ENCODE data around the gene GFRA1. TPM values are rescaled to one million over a fixed set of nuclear protein-coding genes. Genes with fewer than 3 reads are reported as not detected.

GFRA1 gene
- total and polyA plus RNA-seq, 2 of the 4 experiments (the other 2 are of a cell fraction) = 9.1 to 9.3 TPM

- in situ Hi-C loops (cut with MboI; ENCODE audit: low sequenced_read_pairs) (no loop called here), intact Hi-C loops (cut with micrococcal nuclease) (no loop called here), dilution Hi-C loops (cut with HindIII; ENCODE audit: low sequenced_read_pairs, unreplicated experiment) (no loop called here)
- TF ChIP-seq NFE2L2 (IDR thresholded peaks at IDR 0.05; ENCODE audit: low read depth, low read length) (no peak), BHLHE40 (IDR thresholded peaks at IDR 0.05; ENCODE audit: low read depth, low read length) (no peak), USF2 (IDR thresholded peaks at IDR 0.05; ENCODE audit: low read depth, low read length) (no peak), RCOR1 (IDR thresholded peaks at IDR 0.05; ENCODE audit: insufficient replicate concordance, low read length) (no peak), RAD21 (IDR thresholded peaks at IDR 0.05; ENCODE audit: low read length) (no peak), CEBPB (IDR thresholded peaks at IDR 0.05; ENCODE audit: low read depth, low read length) (no peak), RFX5 (IDR thresholded peaks at IDR 0.05; ENCODE audit: low read depth, low read length) (no peak), ELK1 (IDR thresholded peaks at IDR 0.05; ENCODE audit: borderline replicate concordance, low read depth, low read length) (no peak), FOS (IDR thresholded peaks at IDR 0.05; ENCODE audit: low read depth, low read length) (no peak), SMC3 (IDR thresholded peaks at IDR 0.05; ENCODE audit: low read depth, low read length) (no peak), POLR2A (IDR thresholded peaks at IDR 0.05; ENCODE audit: low read depth, low read length) (no peak), CHD1 (IDR thresholded peaks at IDR 0.05; ENCODE audit: low read depth, low read length) (no peak)
- TF ChIP-seq, protein P1, sequence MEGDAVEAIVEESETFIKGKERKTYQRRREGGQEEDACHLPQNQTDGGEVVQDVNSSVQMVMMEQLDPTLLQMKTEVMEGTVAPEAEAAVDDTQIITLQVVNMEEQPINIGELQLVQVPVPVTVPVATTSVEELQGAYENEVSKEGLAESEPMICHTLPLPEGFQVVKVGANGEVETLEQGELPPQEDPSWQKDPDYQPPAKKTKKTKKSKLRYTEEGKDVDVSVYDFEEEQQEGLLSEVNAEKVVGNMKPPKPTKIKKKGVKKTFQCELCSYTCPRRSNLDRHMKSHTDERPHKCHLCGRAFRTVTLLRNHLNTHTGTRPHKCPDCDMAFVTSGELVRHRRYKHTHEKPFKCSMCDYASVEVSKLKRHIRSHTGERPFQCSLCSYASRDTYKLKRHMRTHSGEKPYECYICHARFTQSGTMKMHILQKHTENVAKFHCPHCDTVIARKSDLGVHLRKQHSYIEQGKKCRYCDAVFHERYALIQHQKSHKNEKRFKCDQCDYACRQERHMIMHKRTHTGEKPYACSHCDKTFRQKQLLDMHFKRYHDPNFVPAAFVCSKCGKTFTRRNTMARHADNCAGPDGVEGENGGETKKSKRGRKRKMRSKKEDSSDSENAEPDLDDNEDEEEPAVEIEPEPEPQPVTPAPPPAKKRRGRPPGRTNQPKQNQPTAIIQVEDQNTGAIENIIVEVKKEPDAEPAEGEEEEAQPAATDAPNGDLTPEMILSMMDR (conservative IDR thresholded peaks at IDR 0.05; ENCODE audit: low read depth, low read length) = no peak
- H3K27ac ChIP-seq (ENCODE audit: insufficient read depth, low read length) = no peak overlapping the region
- H2BK15ac ChIP-seq (ENCODE audit: low read depth, low read length) = no peak overlapping the region
- no peak overlapping the region for H2AK5ac ChIP-seq (ENCODE audit: low read depth, low read length)
- no peaks in the 10 kb centered on the region for H4K20me1 ChIP-seq (ENCODE audit: insufficient read depth, low read length)
- BruUV-seq (replicated peaks) = no TSS peak
- no peak overlapping the region for H4K8ac ChIP-seq (ENCODE audit: low read depth in 2 of 2, low read length in 2 of 2)
- ATAC-seq (ENCODE audit: low read depth) = no peak
- no peak overlapping the region for H3K56ac ChIP-seq (ENCODE audit: extremely low read depth, insufficient read depth, low read length)
- no peak for DNase-seq
- no peak overlapping the region for H3K9ac ChIP-seq (ENCODE audit: low read depth, low read length)
- no peak overlapping the region for H3K23ac ChIP-seq (ENCODE audit: low read depth, low read length)
- H3K4ac ChIP-seq (ENCODE audit: low read depth, low read length) = no peak overlapping the region
- no peak overlapping the region for H2BK120ac ChIP-seq (ENCODE audit: low read depth, low read length)
- no CpG with 5 or more reads among the region's 2 CpGs for WGBS, 2 experiments (ENCODE audit: extremely low coverage in 2 of 2, insufficient read length in 1 of 2)
- H3K4me3 ChIP-seq (ENCODE audit: insufficient read depth, low read depth, low read length) = no peak overlapping the region
- no peak overlapping the region for H2BK5ac ChIP-seq (ENCODE audit: low read depth, low read length, poor library complexity, severe bottlenecking)
- no peak overlapping the region for H4K5ac ChIP-seq (ENCODE audit: low read depth, low read length)
- ChIA-PET CTCF (no interaction called here), POLR2A (ENCODE audit: unreplicated experiment) (no interaction called here)
- H3K9me3 ChIP-seq (ENCODE audit: control insufficient read depth, insufficient read depth, low read length) = no peaks in the 10 kb centered on the region
- H2BK20ac ChIP-seq (ENCODE audit: low read depth, low read length) = no peak overlapping the region
- H3K4me2 ChIP-seq (ENCODE audit: low read depth, low read length) = no peak overlapping the region
- H3K4me1 ChIP-seq (ENCODE audit: control insufficient read depth, insufficient read depth, low read length) = no peaks in the 10 kb centered on the region
- H3K9me1 ChIP-seq (ENCODE audit: insufficient read depth, low read length) = no peaks in the 10 kb centered on the region
- no peaks in the 10 kb centered on the region for H3K79me1 ChIP-seq (ENCODE audit: low read depth in 1 of 2, low read length in 2 of 2)
- H3K36me3 ChIP-seq (ENCODE audit: control insufficient read depth, insufficient read depth, low read length) = no peaks in the 10 kb centered on the region
- H3K14ac ChIP-seq (replicated peaks; ENCODE audit: low read depth, low read length) = no peak overlapping the region
- no peak overlapping the region for H4K91ac ChIP-seq (ENCODE audit: insufficient read depth, low read depth, low read length)
- no peaks in the 10 kb centered on the region for H3K27me3 ChIP-seq (ENCODE audit: control insufficient read depth, insufficient read depth, low read length)
- H3K18ac ChIP-seq (ENCODE audit: low read depth, low read length) = no peak overlapping the region
- no peak overlapping the region for H2AK9ac ChIP-seq (replicated peaks; ENCODE audit: low read depth, low read length, poor library complexity)
- no peak overlapping the region for H2AFZ ChIP-seq (replicated peaks; ENCODE audit: low read length, poor library complexity)
These were observed 27.9 kb downstream of the GFRA1 start for GRCh38 chr10:116245156-116245555.
